HEK293 (cell line): ENCODE data around the gene CD300E.

Experiments
- CTCF ChIA-PET: fragments of 350-600 bp; formaldehyde crosslinking; extraction: SDS; loops from one replicate; lab custom pipeline; 2021; ENCODE audit warnings: antibody characterized with exemption; lab: Yijun Ruan, JAX
- POLR2A ChIA-PET: fragments of 300-600 bp; formaldehyde crosslinking; extraction: SDS; loops from one replicate; lab custom pipeline; 2020; ENCODE audit warnings: antibody characterized with exemption, inconsistent platforms; lab: Yijun Ruan, JAX
- H3K27ac ChIP-seq: fragments of 200-500 bp; sonication (Bioruptor generic); 2 replicates; pipeline ENCODE4 v1.5.1; 2014; ENCODE audit warnings: low read depth, low read length, control low read depth, inconsistent platforms; ENCODE audit errors: extremely low read depth
- H3K36me3 ChIP-seq, 2 experiments: fragments of 200-500 bp in 1 of 2; sonication (Bioruptor generic) in 1 of 2; 1 replicate in 1 of 2; 2 replicates in 1 of 2; pipeline ENCODE4 v1.5.1; 2014 to 2017; ENCODE audit warnings: inconsistent platforms in 2 of 2, low read length in 2 of 2; ENCODE audit not compliant: control insufficient read depth in 2 of 2, insufficient read depth in 1 of 2
- H3K4me1 ChIP-seq: fragments of 200-500 bp; sonication (Bioruptor generic); 2 replicates; pipeline ENCODE4 v1.5.1; 2014; ENCODE audit warnings: mild to moderate bottlenecking, low read length, inconsistent platforms; ENCODE audit not compliant: control insufficient read depth, insufficient read depth
- H3K4me3 ChIP-seq: 2 replicates; pipeline ENCODE4 v1.5.1; 2011; ENCODE audit warnings: low read depth, mild to moderate bottlenecking, control low read depth, low read length, moderate library complexity
- H3K9me3 ChIP-seq: fragments of 200-500 bp; sonication (Bioruptor generic); 2 replicates; pipeline ENCODE4 v1.5.1; 2014; ENCODE audit warnings: low read depth, low read length, inconsistent platforms; ENCODE audit not compliant: control insufficient read depth, insufficient read depth
- BCL11B ChIP-seq: fragments of 450-650 bp; formaldehyde crosslinking; IDR thresholded peaks from 2 replicates; pipeline ENCODE4 v1.5.1; 2016; ENCODE audit warnings: low read depth, missing biosample characterization, missing genetic modification characterization
- KLF1 ChIP-seq: fragments of 450-650 bp; formaldehyde crosslinking; IDR thresholded peaks from 2 replicates; pipeline ENCODE4 v1.5.1; 2016; ENCODE audit warnings: missing biosample characterization, missing genetic modification characterization
- PRDM1 ChIP-seq: fragments of 450-650 bp; formaldehyde crosslinking; IDR thresholded peaks from 2 replicates; pipeline ENCODE4; 2016; ENCODE audit warnings: missing biosample characterization, missing genetic modification characterization
- SALL2 ChIP-seq: fragments of 450-650 bp; formaldehyde crosslinking; IDR thresholded peaks from 2 replicates; pipeline ENCODE4 v1.5.0; 2017; ENCODE audit warnings: missing biosample characterization, mild to moderate bottlenecking, missing genetic modification characterization, borderline replicate concordance
- SETDB1 ChIP-seq: IDR thresholded peaks from one replicate; pipeline ENCODE4 v1.6.1; 2017; ENCODE audit warnings: mild to moderate bottlenecking, low read length, moderate library complexity, mixed read lengths; ENCODE audit not compliant: insufficient read length
- ZNF114 ChIP-seq: fragments of 450-650 bp; formaldehyde crosslinking; IDR thresholded peaks from 2 replicates; pipeline ENCODE4 v1.5.0; 2017; ENCODE audit warnings: missing biosample characterization, missing genetic modification characterization
- ZNF266 ChIP-seq: fragments of 450-650 bp; formaldehyde crosslinking; IDR thresholded peaks from 2 replicates; pipeline ENCODE4 v1.5.1; 2016; ENCODE audit warnings: missing biosample characterization, missing genetic modification characterization, low read depth
- ZNF394 ChIP-seq: fragments of 450-650 bp; formaldehyde crosslinking; IDR thresholded peaks from 2 replicates; pipeline ENCODE4 v1.5.1; 2016; ENCODE audit warnings: missing biosample characterization, missing genetic modification characterization, mild to moderate bottlenecking, moderate library complexity, borderline replicate concordance
- ZNF426 ChIP-seq: fragments of 450-650 bp; formaldehyde crosslinking; IDR thresholded peaks from 2 replicates; pipeline ENCODE4 v1.5.1; 2017; ENCODE audit warnings: missing biosample characterization, missing genetic modification characterization, mild to moderate bottlenecking, inconsistent platforms, moderate library complexity
- ZNF514 ChIP-seq: fragments of 450-650 bp; formaldehyde crosslinking; IDR thresholded peaks from 2 replicates; pipeline ENCODE4 v1.5.1; 2016; ENCODE audit warnings: missing biosample characterization, missing genetic modification characterization
- ZNF544 ChIP-seq: fragments of 450-650 bp; formaldehyde crosslinking; IDR thresholded peaks from 2 replicates; pipeline ENCODE4 v1.5.0; 2017; ENCODE audit warnings: missing biosample characterization, missing genetic modification characterization
- ZNF548 ChIP-seq: fragments of 450-650 bp; formaldehyde crosslinking; IDR thresholded peaks from 2 replicates; pipeline ENCODE4 v1.5.1; 2016; ENCODE audit warnings: missing biosample characterization, missing genetic modification characterization
- ZNF623 ChIP-seq: fragments of 450-650 bp; formaldehyde crosslinking; IDR thresholded peaks from 2 replicates; pipeline ENCODE4 v1.5.1; 2016; ENCODE audit warnings: missing biosample characterization, missing genetic modification characterization
- ZNF654 ChIP-seq: fragments of 450-650 bp; formaldehyde crosslinking; IDR thresholded peaks from 2 replicates; pipeline ENCODE4 v1.5.1; 2016; ENCODE audit warnings: low read depth, missing biosample characterization, missing genetic modification characterization
- ZNF664 ChIP-seq: fragments of 450-650 bp; formaldehyde crosslinking; IDR thresholded peaks from 2 replicates; pipeline ENCODE4 v1.5.1; 2016; ENCODE audit warnings: missing biosample characterization, missing genetic modification characterization
- ZNF670 ChIP-seq: fragments of 450-650 bp; formaldehyde crosslinking; IDR thresholded peaks from 2 replicates; pipeline ENCODE4 v1.5.1; 2016; ENCODE audit warnings: missing biosample characterization, missing genetic modification characterization, low read depth
- ZSCAN23 ChIP-seq: fragments of 450-650 bp; formaldehyde crosslinking; IDR thresholded peaks from 2 replicates; pipeline ENCODE4 v1.5.1; 2016; ENCODE audit warnings: missing biosample characterization, missing genetic modification characterization
- TF ChIP-seq, protein P1 (sequence below): IDR thresholded peaks from 2 replicates; pipeline ENCODE4 v1.6.1; 2011; ENCODE audit warnings: mild to moderate bottlenecking, low read depth, low read length, borderline replicate concordance
- TF ChIP-seq, protein P2 (sequence below): fragments of 450-650 bp; formaldehyde crosslinking; IDR thresholded peaks from 2 replicates; pipeline ENCODE4 v1.5.1; 2016; ENCODE audit warnings: missing biosample characterization, missing genetic modification characterization
- TF ChIP-seq, protein P3 (sequence below): fragments of 450-650 bp; formaldehyde crosslinking; IDR thresholded peaks from 2 replicates; pipeline ENCODE4 v1.5.1; 2016; ENCODE audit warnings: missing biosample characterization, missing genetic modification characterization
- TF ChIP-seq, protein P4 (sequence below): fragments of 450-650 bp; formaldehyde crosslinking; IDR thresholded peaks from 2 replicates; pipeline ENCODE4 v1.5.1; 2016; ENCODE audit warnings: missing biosample characterization, missing genetic modification characterization
- TF ChIP-seq, protein P5 (sequence below): fragments of 450-650 bp; formaldehyde crosslinking; IDR thresholded peaks from 2 replicates; pipeline ENCODE4 v1.5.1; 2016; ENCODE audit warnings: missing biosample characterization, missing genetic modification characterization

The CD300E gene

DNA sequence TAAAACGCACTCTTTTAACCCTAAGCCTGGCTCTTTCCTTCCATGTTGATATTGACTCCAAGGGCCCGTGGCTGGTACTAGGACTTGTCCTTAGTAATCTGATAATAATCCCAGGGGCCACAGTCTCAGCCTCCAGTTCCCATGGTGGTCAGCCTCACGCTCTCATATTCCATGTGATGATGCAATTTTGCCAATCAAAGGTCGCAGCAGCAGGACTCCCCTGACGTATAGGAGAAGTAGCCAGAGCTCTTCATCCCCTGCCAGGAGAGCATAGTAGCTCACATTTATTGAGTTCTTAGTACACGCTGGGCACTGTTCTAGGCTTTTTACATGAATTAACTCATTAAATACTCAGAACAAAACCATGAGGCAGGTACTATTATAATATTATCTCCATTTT lies 46.8 kb upstream of the CD300E start:
- H3K36me3 ChIP-seq, result no peaks in the 10 kb centered on the region
- no peak overlapping the region for H3K4me3 ChIP-seq
- TF ChIP-seq BCL11B (tag by site-specific recombination), result no peak
- no peak for TF ChIP-seq PRDM1 (tag by site-specific recombination)
- TF ChIP-seq SALL2 (tag by site-specific recombination), result no peak
- TF ChIP-seq ZNF514 (tag by site-specific recombination), result no peak
- TF ChIP-seq, protein P1, sequence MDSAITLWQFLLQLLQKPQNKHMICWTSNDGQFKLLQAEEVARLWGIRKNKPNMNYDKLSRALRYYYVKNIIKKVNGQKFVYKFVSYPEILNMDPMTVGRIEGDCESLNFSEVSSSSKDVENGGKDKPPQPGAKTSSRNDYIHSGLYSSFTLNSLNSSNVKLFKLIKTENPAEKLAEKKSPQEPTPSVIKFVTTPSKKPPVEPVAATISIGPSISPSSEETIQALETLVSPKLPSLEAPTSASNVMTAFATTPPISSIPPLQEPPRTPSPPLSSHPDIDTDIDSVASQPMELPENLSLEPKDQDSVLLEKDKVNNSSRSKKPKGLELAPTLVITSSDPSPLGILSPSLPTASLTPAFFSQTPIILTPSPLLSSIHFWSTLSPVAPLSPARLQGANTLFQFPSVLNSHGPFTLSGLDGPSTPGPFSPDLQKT, result no peak
- no peak for TF ChIP-seq ZNF114 (tag by site-specific recombination)
- TF ChIP-seq, protein P2, sequence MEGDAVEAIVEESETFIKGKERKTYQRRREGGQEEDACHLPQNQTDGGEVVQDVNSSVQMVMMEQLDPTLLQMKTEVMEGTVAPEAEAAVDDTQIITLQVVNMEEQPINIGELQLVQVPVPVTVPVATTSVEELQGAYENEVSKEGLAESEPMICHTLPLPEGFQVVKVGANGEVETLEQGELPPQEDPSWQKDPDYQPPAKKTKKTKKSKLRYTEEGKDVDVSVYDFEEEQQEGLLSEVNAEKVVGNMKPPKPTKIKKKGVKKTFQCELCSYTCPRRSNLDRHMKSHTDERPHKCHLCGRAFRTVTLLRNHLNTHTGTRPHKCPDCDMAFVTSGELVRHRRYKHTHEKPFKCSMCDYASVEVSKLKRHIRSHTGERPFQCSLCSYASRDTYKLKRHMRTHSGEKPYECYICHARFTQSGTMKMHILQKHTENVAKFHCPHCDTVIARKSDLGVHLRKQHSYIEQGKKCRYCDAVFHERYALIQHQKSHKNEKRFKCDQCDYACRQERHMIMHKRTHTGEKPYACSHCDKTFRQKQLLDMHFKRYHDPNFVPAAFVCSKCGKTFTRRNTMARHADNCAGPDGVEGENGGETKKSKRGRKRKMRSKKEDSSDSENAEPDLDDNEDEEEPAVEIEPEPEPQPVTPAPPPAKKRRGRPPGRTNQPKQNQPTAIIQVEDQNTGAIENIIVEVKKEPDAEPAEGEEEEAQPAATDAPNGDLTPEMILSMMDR (tag by site-specific recombination), result no peak
- no peak for TF ChIP-seq ZNF670 (tag by site-specific recombination)
- TF ChIP-seq ZNF548, result no peak
- TF ChIP-seq, all 188 proteins: peak for 0
- H3K9me3 ChIP-seq, result no peaks in the 10 kb centered on the region
- no peak overlapping the region for H3K27ac ChIP-seq
- ChIA-PET POLR2A (no interaction called here), CTCF (interaction anchor here (0.7 to 5.0 kb wide), 4 partner anchors 13 to 389 kb away, joined by 3 to 36 read pairs (median 4); no protein-coding TSS in a partner anchor)
- H3K4me1 ChIP-seq, result no peaks in the 10 kb centered on the region

DNA sequence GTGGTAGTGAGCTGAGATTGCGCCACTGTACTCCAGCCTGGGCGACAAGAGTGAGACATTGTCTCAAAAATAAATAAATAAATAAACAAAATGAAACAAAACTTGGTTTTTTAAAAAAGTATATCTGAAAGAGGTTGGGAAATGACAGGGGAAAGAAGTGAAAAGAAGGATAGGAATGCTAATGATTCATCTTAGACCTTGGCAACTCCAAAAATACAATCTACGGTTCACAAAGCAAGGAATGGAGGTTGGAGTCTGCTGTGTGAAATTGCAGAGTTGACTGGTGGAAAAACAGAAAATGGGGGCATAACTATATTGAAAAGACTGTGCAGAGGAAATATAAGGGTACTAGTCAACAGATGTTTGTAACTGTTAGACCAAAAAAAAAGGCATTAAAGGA lies 40.0 kb upstream of the CD300E start:
- Histone ChIP-seq H3K4me3 (no peak overlapping the region), H3K9me3 (no peaks in the 10 kb centered on the region), H3K4me1 (no peaks in the 10 kb centered on the region), H3K27ac (no peak overlapping the region), H3K36me3 (no peaks in the 10 kb centered on the region)
- TF ChIP-seq SALL2 (tag by site-specific recombination) (no peak), ZNF394 (tag by site-specific recombination) (no peak), ZNF623 (no peak), ZNF664 (tag by site-specific recombination) (no peak), ZNF426 (tag by site-specific recombination) (no peak), ZSCAN23 (tag by site-specific recombination) (no peak), PRDM1 (tag by site-specific recombination) (no peak), ZNF544 (tag by site-specific recombination) (no peak), ZNF266 (no peak), SETDB1 (no peak), KLF1 (tag by site-specific recombination) (no peak), ZNF654 (tag by site-specific recombination) (no peak)
- TF ChIP-seq, protein P3, sequence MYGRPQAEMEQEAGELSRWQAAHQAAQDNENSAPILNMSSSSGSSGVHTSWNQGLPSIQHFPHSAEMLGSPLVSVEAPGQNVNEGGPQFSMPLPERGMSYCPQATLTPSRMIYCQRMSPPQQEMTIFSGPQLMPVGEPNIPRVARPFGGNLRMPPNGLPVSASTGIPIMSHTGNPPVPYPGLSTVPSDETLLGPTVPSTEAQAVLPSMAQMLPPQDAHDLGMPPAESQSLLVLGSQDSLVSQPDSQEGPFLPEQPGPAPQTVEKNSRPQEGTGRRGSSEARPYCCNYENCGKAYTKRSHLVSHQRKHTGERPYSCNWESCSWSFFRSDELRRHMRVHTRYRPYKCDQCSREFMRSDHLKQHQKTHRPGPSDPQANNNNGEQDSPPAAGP (tag by site-specific recombination), result no peak
- TF ChIP-seq, protein P4, sequence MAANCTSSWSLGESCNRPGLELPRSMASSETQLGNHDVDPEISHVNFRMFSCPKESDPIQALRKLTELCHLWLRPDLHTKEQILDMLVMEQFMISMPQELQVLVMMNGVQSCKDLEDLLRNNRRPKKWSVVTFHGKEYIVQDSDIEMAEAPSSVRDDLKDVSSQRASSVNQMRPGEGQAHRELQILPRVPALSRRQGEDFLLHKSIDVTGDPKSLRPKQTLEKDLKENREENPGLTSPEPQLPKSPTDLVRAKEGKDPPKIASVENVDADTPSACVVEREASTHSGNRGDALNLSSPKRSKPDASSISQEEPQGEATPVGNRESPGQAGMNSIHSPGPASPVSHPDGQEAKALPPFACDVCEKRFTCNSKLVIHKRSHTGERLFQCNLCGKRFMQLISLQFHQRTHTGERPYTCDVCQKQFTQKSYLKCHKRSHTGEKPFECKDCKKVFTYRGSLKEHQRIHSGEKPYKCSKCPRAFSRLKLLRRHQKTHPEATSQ (tag by site-specific recombination), result no peak
- TF ChIP-seq, protein P5, sequence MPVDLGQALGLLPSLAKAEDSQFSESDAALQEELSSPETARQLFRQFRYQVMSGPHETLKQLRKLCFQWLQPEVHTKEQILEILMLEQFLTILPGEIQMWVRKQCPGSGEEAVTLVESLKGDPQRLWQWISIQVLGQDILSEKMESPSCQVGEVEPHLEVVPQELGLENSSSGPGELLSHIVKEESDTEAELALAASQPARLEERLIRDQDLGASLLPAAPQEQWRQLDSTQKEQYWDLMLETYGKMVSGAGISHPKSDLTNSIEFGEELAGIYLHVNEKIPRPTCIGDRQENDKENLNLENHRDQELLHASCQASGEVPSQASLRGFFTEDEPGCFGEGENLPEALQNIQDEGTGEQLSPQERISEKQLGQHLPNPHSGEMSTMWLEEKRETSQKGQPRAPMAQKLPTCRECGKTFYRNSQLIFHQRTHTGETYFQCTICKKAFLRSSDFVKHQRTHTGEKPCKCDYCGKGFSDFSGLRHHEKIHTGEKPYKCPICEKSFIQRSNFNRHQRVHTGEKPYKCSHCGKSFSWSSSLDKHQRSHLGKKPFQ (tag by site-specific recombination), result no peak
- POLR2A ChIA-PET, result no interaction called here
- CTCF ChIA-PET, result interaction anchor here (0.7 to 0.9 kb wide), 2 partner anchors 50 to 202 kb away, joined by 3 to 4 read pairs; no protein-coding TSS in a partner anchor
